ENCODE measurements around the gene GMPPB.
"Not testable (repeated sequence)": the region's sequence is repeated elsewhere in the genome, so short reads cannot be mapped to it uniquely, and the experiment has no call there.

GMPPB gene

GRCh38 chr3:49686346-49686745 lies 37.4 kb downstream of the GMPPB start:
- Mint-ChIP-seq H3K4me3 (peak overlapping the region; percentile 86 to 98 (median 97)), H3K4me1 (peaks cover 23% of the 10 kb centered on the region)
- H3K27ac Mint-ChIP-seq; H3K27me3 Mint-ChIP-seq (ENCODE audit: low read depth); H3K9me3 Mint-ChIP-seq; H3K36me3 Mint-ChIP-seq (ENCODE audit: low read depth): not testable (repeated sequence)

GRCh38 chr3:49685846-49686245 lies 37.9 kb downstream of the GMPPB start:
- H3K36me3 Mint-ChIP-seq (ENCODE audit: low read depth); H3K9me3 Mint-ChIP-seq; H3K27ac Mint-ChIP-seq; H3K27me3 Mint-ChIP-seq (ENCODE audit: low read depth): not testable (repeated sequence)
- Mint-ChIP-seq H3K4me3 (peak overlapping the region in 2 of 3 experiments; percentile 38 to 98), H3K4me1 (peaks cover 23% of the 10 kb centered on the region)

- not testable (repeated sequence) for H3K36me3 Mint-ChIP-seq (ENCODE audit: low read depth); H3K9me3 Mint-ChIP-seq
- peaks cover 18% of the 10 kb centered on the region for H3K4me1 Mint-ChIP-seq
Measured at GRCh38 chr3:49685103-49685502, 38.6 kb downstream of the GMPPB start.

GRCh38 chr3:49684453-49684852 lies 39.3 kb downstream of the GMPPB start:
- H3K27ac Mint-ChIP-seq, H3K9me3 Mint-ChIP-seq: not testable (repeated sequence)
- peaks cover 11% of the 10 kb centered on the region for H3K4me1 Mint-ChIP-seq

More at GRCh38 chr3:49685103-49685502, 38.6 kb downstream of the GMPPB start:
- not testable (repeated sequence) for H3K27me3 Mint-ChIP-seq (ENCODE audit: low read depth); H3K27ac Mint-ChIP-seq
- H3K4me3 Mint-ChIP-seq, result peak overlapping the region; percentile 49 to 62 (median 50)

GRCh38 chr3:49683162-49683561 lies 40.6 kb downstream of the GMPPB start:
- Mint-ChIP-seq H3K9me3 (no peaks in the 10 kb centered on the region), H3K4me3 (no peak overlapping the region), H3K36me3 (ENCODE audit: low read depth) (peaks cover 9% of the 10 kb centered on the region), H3K27ac (peak overlapping the region in 1 of 3 experiments; percentile 76), H3K4me1 (peaks cover 5% of the 10 kb centered on the region), H3K27me3 (ENCODE audit: low read depth) (peaks cover 4% of the 10 kb centered on the region)
- TF ChIP-seq CTCF (IDR thresholded peaks at IDR 0.05; ENCODE audit: unreplicated experiment in 3 of 3), result no peak

More at GRCh38 chr3:49684453-49684852, 39.3 kb downstream of the GMPPB start:
- H3K27me3 Mint-ChIP-seq (ENCODE audit: low read depth); H3K36me3 Mint-ChIP-seq (ENCODE audit: low read depth): not testable (repeated sequence)
- H3K4me3 Mint-ChIP-seq, result peak overlapping the region in 2 of 3 experiments; percentile 29 to 39

- Mint-ChIP-seq H3K9me3 (no peaks in the 10 kb centered on the region), H3K27me3 (ENCODE audit: low read depth) (peaks cover 4% of the 10 kb centered on the region), H3K36me3 (ENCODE audit: low read depth) (peaks cover 14% of the 10 kb centered on the region), H3K27ac (no peak overlapping the region), H3K4me1 (no peaks in the 10 kb centered on the region), H3K4me3 (no peak overlapping the region)
- no peak for TF ChIP-seq CTCF (IDR thresholded peaks at IDR 0.05; ENCODE audit: unreplicated experiment in 3 of 3)
Measured at GRCh38 chr3:49681543-49681942, 42.2 kb downstream of the GMPPB start.

- Mint-ChIP-seq H3K27ac (no peak overlapping the region), H3K9me3 (no peaks in the 10 kb centered on the region), H3K4me1 (no peaks in the 10 kb centered on the region), H3K4me3 (no peak overlapping the region), H3K36me3 (ENCODE audit: low read depth) (peaks cover 15% of the 10 kb centered on the region), H3K27me3 (ENCODE audit: low read depth) (peaks cover 4% of the 10 kb centered on the region)
- no peak for TF ChIP-seq CTCF (IDR thresholded peaks at IDR 0.05; ENCODE audit: unreplicated experiment in 3 of 3)
Measured at GRCh38 chr3:49681232-49681522, 42.6 kb downstream of the GMPPB start.

- Mint-ChIP-seq H3K36me3 (ENCODE audit: low read depth) (peaks cover 20% of the 10 kb centered on the region), H3K27ac (no peak overlapping the region), H3K4me3 (no peak overlapping the region), H3K4me1 (no peaks in the 10 kb centered on the region), H3K9me3 (no peaks in the 10 kb centered on the region), H3K27me3 (ENCODE audit: low read depth) (peaks cover 4% of the 10 kb centered on the region)
- no peak for TF ChIP-seq CTCF (IDR thresholded peaks at IDR 0.05; ENCODE audit: unreplicated experiment in 3 of 3)
Measured at GRCh38 chr3:49680493-49681231, 43.1 kb downstream of the GMPPB start.
